Epidermal melanocyte (primary cell): ENCODE data around the gene TNIP1.

Experiments
- DNase-seq: peaks from one replicate; pipeline ENCODE4 v3.0.0; 2011; ENCODE audit warnings: low spot score; ENCODE audit not compliant: insufficient read length

TNIP1 gene

DNA sequence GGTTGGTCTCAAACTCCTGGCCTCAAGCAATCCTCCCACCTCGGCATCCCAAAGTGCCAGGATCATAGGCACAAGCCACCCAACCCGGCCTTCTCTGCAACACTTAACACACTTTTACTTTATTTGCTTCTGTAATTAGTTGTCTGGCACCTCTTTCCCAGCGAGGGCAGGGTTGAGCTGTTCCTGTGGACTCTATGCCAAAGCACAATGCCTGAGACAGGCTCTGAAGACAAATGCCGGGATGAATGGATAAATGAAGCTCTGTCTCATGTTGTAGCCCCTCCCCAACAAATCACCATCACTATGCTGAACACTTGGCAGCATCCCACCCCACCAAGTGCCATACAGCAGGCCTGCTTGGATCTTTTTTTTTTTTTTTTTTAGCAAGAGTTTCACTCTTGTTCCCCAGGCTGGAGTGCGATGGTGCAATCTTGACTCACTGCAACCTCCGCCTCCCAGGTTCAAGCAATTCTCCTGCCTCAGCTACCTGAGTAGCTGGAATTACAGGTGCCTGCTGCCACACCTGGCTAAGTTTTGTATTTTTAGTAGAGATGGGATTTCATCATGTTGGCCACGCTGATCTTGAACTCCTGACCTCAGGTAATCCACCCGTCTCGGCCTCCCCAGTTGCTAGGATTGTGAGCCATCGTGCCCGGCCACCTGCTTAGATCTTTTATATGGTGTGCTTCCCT, 39.1 kb downstream of the TNIP1 start:
- DNase-seq = no peak

DNA sequence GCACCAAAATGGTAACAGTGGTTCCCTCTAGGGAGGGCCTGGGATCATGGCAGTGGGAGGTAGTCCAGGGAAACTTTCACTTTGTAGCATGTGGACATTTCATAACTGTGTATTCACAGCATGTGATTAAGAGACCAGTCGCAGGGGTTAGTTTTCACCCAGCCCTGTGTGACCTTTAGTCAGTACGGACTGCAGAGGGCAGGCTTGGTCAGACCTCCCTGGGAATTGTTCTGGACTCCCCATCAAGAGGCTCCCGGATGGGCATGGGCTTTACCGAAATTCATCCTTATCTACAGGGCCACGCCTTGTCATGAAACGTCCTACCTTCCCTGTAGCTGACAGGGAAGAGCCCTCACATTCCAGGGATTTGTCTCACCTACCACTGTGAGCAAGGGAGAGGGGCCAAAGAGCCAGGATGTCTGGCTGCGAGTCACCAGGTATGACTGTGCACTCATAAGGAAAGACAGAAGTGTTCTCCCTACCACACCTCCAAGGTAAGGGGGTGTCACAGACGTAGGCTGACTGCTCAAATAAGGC, 40.6 kb downstream of the TNIP1 start:
- no peak for DNase-seq

DNA sequence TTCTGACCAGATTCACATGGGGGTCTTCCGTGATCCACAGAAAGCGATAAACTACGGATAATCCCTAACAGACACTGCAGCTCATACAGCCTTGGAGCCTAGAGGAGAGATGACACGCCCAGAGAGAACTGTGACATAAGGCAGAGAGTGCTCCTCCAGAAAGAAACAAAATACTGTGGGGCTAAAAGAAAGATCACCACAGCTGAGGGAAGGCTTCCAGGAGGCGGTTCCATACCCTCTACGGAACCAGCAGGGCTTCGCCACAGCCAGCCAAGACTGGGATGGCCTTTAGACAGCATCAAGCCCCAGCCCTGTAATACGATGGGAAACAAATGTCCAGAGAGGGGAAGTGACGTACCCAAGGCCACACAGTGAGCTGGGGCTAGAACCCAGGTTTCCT, 41.2 kb downstream of the TNIP1 start:
- no peak for DNase-seq

DNA sequence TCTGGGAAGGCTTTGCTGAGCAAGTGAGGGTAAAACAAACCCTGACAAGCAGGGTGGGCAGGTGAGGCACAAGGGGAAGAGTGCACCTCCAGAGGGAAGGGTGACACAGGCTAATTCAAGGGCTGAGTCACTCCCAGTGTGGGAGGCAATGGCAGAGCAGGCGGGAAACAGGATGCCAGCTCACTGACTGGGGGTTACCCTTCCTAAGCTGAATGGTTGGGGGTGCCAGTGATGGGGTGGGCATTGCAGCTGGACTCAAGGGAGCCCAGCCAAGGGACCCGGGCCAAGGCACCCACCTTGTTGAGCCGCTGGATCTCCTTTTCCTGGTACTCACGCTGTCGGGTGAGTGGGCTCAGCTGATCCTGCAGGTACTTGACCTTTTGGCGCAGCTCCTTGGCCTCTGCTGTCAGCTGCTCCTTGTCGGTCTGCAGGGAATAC, 42.0 kb downstream of the TNIP1 start:
- no peak for DNase-seq

DNA sequence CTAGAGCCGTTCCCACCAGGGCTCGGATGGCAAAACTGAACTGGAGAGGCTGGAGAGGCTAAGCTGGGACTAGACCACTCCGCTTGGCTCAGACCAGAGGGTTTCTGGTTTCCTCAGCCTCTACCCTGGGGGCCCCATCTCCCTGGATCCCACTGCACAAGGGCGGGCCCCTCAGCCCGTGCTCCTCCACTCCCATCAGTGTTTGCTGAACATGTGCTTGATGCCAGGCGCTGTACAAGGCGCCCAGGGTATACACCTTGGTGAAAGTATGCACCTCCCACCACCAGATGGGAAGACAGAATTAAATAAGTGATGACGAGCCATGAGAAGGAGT, 42.5 kb downstream of the TNIP1 start:
- no peak for DNase-seq

- DNase-seq = no peak
These were observed 43.0 kb downstream of the TNIP1 start for GRCh38 chr5:151037561-151038411.

DNA sequence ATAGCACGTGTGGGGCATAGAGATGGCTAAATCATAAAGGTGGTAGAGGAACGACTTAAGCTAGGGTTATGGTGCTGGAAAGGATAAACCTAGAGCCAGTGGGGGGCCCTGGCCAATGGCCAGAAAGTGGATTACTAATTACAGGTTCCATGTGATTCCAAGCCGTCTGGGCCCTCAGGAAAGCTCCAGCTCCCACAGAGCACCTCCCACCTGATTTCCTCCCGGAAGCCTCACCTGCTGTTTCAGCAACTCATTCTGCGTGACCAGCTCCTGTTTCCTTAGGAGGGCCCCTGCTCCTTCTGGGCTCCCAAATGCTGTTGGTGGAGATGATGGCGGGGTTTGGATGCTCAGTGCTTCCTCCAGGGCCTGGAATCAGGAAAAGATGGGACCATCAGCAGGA, 44.3 kb downstream of the TNIP1 start:
- DNase-seq = no peak

DNA sequence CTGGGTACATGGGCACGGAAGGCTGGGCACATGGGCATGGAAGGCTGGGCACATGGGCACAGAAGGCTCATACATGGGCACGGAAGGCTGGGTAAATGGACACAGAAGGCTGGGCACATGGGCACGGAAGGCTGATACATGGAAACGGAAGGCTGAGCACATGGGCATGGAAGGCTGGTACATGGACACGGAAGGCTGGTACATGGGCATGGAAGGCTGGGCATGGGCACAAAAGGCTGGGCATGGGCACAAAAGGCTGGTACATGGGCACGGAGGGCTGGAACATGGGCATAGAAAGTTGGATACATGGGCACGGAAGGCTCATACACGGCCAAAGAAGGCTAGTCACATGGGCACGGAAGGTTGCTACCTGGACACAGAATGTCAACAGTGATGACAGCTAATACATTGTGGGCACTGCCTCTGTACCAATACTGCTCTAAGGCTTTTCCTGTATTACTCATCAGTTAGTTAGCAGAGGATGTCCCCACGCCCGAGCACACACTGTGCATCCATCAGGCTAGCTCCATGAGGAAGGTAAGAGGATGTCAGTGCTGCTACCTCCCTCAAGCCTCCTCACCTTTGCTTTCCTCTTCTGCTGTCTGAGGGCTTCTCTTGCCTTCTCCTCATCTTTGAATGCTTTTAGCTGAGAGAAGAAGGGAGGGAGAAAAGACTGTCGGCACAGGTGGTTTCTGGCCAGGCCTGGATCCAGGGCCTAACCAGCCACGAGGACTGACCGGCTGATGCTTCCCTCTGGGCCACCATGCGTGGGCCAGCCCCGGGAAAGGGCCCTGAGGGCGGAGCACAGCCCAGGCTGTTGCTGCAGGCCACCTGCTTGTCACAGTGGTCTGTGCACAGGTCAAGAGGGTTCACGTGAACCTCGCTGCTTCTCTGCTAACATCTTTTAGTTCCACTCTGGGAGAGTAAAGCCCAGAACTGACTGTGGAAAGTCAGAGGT, 46.1 kb downstream of the TNIP1 start:
- no peak for DNase-seq

GRCh38 chr5:151033217-151033934, 47.5 kb downstream of the TNIP1 start:
- no peak for DNase-seq

DNA sequence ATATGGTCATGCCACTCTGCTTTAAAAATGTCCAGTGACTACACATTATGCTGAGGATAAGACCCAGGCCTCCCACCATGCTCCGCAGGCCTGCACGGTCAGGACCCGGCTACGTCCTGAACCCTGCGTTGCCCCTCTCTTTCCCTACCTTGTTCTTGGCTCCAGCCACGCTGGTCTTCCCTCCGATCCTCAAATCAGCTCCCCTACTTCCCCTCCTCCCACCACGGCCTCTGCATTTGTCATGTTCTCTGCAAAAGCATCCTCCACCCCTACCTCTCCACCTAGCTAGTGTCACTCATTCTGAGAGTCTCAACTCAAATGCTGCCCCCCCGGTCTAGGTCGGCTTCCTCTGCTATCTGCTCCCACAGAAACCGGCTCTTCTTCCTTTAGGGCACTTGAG, 49.3 kb downstream of the TNIP1 start:
- no peak for DNase-seq

- DNase-seq = no peak
These were observed 50.5 kb downstream of the TNIP1 start for GRCh38 chr5:151030379-151030778.

- DNase-seq = no peak
These were observed 50.8 kb downstream of the TNIP1 start for GRCh38 chr5:151030056-151030336.

DNA sequence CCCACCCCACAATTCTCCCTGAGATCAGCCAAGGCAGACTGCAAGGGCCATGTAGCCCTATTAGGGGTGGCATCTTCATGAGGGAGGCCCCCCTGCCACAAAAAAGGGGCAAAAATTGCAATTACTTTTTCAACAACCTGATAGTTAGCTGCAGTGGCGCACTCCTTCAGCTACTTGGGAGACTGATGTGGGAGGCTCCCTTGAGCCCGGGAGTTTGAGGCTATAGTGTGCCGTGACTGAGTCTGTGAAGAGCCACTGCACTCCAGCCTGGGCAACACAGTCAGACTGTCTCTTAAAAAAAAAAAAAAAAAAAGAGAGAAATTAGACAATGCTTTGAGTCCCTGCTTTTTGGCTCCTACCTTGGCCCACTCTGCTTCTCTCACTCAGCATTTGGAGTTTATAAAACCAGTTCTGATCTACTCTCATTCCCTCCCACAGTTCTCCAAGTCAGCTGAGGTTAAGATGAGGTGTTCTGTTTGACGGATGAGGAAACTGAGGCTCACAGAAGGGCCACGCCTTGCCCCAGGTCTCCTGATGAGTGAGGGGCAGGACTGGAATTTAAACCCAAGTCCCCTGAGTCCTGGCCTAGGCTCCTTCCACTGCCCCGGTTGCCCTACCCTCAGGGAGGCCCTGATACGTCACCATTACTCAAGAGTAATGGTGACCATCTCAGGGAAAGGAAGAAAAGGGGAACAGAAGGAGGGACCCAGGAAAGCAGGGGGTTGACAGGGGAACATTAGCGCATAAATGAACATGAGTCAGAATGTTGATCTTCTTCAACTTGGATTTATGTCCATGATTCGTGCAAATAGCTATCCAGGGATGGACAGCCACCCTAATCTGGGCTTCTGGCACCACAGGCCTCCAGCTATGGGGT, 51.4 kb downstream of the TNIP1 start:
- DNase-seq = no peak

GRCh38 chr5:151028717-151029116, 52.1 kb downstream of the TNIP1 start:
- DNase-seq = no peak

DNA sequence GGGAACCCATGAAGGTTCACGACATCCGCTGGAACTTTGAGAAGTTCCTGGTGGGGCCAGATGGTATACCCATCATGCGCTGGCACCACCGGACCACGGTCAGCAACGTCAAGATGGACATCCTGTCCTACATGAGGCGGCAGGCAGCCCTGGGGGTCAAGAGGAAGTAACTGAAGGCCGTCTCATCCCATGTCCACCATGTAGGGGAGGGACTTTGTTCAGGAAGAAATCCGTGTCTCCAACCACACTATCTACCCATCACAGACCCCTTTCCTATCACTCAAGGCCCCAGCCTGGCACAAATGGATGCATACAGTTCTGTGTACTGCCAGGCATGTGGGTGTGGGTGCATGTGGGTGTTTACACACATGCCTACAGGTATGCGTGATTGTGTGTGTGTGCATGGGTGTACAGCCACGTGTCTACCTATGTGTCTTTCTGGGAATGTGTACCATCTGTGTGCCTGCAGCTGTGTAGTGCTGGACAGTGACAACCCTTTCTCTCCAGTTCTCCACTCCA, 52.8 kb downstream of the TNIP1 start:
- DNase-seq = no peak

- DNase-seq = no peak
These were observed 54.2 kb downstream of the TNIP1 start for GRCh38 chr5:151026679-151027078.

DNA sequence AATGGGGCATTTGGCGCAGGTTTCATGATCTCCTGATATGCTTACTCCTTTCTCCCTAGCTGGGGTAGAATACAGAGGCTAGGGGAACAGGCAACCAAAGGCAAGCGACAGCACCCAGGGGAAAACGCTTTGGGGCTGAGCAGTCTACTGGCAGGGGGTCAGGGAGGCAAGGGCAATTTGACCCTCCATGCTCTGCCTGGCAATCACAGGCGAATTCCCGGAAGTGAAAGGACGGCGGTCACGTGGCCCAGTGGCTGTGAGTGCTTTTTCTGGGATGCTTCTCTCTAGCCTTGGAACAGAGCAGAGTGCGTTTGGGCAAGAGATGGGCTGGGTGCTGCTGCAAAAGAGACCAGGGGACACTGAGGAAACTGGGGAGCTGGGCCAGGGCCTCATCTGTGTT, 54.7 kb downstream of the TNIP1 start:
- DNase-seq = no peak

GRCh38 chr5:151025250-151025606, 55.6 kb downstream of the TNIP1 start:
- no peak for DNase-seq

GRCh38 chr5:151024440-151025249, 56.2 kb downstream of the TNIP1 start:
- no peak for DNase-seq
